Measurements from ENCODE around the gene STARD7.
"Not testable (repeated sequence)": the region's sequence is repeated elsewhere in the genome, so short reads cannot be mapped to it uniquely, and the experiment has no call there.

STARD7 gene

DNA sequence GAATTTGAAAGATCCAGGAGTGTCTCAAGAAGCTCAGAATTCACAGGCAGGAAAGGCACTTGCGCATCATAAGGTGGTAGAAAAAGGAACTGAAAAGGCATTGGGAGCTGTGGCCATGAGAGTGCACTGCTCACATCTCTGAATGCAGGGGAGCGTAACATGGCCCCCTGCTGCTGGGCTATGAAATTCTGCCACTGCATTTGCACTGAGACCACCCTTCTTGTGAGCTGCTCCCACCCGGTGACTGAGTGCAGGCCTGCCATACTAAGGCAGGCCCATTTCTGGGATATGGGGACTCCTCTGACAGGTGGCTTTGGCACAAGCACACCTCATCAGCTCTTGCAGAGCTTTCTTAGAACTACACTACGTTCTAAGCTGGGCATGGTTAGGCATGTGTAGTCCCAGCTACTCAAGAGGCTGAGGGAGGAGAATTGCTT is 25.3 kb upstream of the STARD7 start:
- DNase-seq = no peak

DNA sequence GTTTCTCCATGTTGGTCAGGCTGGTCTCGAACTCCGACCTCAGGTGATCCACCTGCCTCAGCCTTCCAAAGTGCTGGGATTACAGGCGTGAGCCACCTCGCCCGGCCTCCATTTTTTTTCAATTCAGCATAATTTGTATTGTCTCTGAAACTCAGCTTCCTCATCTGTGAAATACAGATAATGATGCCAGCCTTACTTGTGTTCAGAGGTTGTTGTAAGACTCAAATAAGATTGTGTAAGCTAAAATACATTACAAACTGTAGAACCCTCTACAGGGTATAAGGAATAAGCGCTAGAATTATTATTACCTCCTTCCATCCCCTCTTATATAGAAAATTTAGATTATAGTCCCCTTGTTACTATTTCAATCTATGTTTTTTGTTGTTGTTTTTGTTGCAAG is 24.8 kb upstream of the STARD7 start:
- DNase-seq = no peak

DNA sequence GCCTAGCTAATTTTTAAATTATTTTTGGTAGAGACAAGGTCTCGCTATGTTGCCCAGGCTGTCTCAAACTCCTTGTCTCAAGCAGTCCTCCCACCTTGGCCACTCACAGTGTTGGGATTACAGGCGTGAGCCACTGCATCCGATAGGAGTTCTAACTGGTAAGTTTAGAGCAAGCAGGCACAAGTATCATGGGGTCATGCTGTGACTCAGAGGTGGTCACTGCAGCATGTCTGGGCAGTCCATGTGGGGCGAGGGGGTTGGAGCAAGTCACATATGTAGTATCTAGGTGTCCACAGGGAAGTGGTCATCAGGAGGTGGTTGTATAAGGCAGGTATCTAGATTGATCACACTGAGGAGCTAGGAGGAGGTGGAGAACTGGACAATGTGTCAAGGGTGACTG is 22.7 kb upstream of the STARD7 start:
- DNase-seq = no peak

DNA sequence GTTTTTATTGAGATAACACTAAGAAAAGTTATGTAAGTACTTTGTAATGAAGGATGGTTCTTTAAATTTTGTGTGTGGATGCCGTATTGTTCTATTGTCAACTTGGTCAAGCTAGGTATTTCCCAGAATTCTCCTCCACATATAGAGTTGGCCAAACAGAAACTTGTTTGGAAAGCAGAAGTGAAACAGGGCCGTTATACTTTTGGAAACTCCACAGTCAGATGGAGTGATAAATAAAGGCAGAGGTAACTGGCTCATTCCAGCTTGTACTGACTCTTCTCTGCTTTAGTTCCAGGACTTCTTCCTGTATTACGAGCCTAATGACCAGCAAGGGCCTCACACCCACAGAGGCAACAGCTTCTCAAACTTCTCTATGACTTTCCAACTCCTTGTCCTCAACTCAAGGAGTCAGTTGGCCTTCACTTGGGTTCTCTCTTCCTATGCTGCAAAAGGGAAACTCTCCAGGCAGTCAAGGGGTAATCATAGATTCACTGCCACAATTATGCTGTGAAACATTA is 16.4 kb upstream of the STARD7 start:
- no peak for DNase-seq

DNA sequence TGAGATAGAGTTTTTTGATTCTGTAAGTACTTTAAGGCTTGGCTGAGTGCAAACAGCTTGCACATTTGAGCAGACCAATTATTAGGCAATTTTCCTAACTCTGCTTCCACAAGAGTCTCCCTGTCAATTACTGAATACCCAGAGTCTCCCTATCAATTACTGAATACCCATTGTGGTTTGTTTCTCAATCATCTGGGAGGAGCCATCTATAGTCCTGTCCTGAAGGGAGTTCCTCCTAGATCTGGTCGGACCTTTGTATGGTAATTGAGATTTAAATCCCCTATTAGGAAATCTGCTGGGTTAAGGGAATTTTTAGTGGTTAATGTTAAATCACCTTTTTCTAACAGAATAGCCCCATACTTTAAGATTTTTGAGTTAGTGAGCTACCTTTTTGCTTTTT is 12.5 kb upstream of the STARD7 start:
- not testable (repeated sequence) for DNase-seq

DNA sequence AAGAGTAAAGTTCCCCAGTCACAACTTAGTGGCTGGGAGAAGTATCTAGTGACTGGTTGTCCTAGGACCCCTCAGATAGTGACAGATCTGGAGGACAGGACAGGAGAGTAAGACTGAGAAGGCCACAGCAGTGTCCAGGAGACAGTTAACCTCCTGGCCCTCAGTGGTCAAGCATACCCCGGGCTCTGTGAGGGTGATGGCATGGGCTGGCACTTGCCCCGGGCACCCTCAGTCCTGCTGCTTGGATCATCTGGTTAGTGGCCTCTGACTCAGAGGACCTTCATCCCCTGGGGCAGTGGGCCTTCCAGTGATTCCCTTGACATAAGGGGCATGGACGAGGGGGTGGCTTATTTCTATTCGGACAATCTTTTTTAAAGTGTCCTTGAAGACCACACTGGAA is 11.3 kb upstream of the STARD7 start:
- not testable (repeated sequence) for DNase-seq

DNA sequence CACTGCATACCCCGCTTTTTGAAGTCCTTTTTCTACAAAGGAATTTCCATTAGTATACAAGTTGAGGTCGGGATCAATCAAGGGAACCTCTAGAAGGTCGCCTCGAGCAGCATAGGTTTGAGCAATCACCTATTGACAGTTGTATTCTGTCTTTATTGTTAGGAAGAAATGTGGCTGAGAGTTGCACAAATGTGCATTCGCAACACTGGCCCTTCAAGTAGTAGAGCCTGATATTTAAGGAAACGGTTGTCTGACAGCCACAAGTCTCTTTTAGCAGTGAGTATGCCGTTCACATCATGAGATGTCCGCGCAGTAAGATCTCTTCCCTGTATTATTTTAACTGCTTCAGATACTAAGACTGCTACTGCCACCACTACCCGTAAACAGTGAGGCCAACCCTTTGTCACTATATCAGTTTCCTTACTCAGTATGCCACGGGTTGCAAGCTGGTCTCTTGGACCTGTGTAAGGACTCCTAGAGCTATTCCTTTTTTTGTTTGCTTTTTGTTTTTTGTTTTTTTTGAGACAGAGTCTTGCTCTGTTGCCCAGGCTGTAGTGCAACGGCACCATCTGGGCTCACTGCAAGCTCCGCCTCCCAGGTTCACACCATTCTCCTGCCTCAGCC is 10.0 kb upstream of the STARD7 start:
- DNase-seq = no peak

DNA sequence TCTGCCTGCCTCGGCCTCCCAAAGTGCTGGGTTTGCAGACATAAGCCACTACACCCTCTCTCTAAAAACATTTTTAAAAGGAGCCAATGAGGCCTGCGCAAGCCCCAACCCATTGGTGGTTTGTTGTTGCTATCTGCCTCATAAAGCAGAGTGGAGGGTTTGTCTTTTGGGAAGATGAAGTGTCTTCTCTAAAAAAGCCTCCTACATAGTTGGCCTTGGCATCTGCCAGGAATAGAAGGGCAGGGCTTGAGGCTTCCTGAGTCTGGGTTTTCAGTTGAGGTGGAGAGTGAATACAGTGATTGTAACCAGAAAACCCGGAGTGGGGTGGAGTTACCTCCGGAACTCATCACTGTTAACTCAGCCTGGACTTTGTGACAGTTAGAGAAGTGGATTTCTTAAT is 5.9 kb upstream of the STARD7 start:
- DNase-seq = no peak

DNA sequence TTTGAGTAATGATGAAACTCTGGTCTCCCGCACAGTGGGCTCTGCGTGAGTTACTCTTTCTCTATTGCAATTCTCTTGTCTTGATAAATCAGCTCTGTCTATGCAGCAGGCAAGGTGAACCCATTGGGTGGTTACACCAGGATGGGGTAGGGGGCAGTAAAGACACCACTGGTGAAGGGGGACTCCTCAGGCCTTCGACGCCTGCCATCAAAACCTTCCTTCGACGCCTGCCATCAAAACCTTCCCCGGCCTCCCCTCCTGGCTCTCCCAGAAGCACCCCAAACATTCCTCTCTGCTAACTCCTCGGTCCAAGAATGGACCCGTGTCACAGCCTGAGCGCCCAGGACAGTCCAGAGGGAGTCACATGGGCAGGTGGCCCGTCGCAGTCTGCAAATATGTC is 4.8 kb upstream of the STARD7 start:
- no peak for DNase-seq

DNA sequence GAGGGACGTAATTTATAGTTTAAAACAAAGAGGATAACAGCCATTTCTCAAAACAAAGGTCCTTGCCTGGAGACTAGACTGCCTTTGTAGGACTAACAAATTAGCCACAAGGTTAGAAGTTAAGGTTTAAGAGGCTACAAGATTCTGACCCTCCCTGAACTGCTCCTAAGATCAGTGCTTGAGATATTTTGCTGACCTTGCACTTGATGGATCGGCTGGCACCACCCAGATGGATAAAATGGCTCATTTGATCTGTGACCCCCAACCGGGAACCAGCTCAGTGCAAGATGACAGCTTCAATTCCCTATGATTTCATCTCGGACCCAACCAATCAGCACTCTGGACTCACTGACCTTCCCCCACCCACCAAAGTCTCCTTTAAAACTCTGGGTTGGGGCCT is 3.7 kb upstream of the STARD7 start:
- no peak for DNase-seq

DNA sequence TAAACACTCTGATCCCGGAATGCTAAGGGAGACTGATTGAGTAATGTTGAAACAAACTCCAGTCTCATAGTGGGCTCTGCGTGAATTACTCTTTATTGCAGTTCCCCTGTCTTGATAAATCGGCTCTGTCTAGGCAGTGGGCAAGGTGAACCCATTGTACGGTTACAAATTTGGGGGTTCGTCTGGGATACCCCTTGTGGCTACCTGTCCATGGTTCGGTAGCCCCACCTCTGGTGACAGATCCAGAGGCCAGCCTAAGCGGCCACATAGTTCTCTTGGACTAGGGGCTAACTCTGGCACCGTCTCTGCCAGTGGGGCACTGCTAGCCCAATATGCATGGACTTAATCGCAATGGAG is 1.1 kb upstream of the STARD7 start:
- DNase-seq = no peak

DNA sequence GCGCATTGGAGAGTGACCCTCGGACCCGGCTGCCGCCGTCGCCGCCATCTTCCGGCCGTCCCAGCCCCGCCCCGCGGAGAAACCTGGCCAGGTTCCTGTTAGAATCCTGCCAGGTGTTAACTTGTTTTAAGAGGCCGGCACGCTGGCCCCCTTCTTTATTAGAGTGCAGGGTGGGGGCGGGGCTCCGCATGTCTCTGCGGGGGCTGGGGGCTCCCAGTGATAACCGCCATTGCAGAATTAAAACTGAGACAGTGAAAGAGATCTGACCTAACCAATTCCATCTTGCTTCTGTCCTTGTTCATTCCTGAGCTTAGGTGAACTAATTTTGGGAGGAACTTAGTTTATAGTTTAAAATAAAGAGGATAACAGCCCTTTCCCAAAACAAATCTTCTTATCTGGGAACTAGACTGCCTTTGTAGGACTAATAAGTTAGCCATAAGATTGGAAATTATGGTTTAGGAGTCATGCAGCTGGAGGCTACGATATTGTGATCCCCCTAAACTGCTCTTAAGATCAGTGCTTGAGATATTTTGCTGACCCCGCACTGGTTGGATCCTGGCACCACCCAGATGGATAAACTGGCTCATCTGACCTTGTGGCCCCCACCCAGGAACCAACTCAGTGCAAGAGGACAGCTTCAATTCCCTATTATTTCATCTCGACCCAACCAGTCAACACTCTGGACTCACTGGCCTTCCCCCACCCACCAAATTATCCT is 543 bp upstream of the STARD7 start:
- DNase-seq = peak; percentile 6

DNA sequence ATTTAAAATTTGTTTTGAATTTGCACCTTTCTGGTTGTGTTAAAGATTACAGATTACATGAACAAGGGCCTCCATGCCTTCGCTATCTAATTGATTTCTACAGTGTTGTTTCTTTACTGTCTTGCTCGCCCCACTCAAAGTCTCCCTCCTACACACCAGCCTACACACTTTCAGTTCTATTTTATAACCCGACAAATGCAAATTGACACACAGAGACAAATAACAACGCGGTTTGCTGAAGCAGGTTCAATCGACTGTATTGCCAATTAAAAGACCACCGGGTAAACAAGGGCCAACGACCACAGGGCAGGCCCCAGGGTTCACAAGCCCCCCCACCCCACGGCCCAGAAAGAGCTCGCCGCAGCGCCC is 869 bp downstream of the STARD7 start:
- DNase-seq = no peak

DNA sequence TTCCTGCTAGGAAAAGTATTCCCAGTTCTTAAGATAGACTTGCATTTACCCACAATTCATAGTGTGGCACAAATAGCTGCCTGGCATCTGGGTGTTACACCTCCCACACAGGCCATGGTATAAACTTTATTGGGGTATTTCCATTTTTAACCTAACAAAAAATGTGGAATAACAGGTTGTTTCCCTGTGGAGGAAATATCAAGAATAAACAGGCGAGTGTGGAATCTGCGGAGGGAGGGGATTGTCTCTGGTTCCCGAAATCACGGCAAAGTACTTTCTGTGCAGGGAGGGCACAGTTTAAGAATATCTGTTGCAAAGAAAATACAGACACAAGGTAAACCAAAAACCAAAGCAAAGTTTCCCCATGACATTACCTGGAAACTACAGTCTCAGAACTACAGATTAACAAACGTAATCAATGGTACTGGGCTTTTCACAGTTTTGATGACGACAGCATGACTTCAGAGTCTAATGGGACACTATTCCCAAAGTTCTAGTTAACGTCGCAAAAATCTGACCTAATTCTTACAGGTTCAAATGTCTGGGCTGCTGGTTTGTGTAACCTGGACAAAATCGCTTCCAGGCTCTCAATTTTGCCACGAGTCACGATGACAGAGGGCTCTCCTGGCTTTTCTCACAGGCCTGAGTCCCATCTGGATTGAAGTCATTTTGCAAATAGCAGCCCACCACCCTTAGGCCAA is 1.4 kb downstream of the STARD7 start:
- DNase-seq = no peak

DNA sequence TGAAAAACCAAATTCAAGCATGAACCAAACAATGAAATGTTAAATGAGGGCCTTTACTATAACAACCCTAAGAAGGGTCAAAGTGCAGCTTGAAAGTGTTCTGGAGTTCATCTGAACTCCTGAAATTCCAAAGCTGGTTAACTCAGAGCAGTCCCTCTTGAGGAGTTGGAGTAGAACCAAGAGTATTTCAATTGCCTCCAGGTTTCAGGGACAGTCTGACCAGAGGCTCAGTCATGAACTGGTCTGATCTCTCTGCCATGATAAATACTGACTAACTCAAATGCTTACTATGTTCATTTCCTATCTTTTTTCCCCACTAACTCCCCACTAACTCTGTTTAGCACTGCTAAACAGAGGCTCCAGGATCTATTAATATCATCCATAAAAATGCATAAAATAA is 2.7 kb downstream of the STARD7 start:
- DNase-seq = no peak

DNA sequence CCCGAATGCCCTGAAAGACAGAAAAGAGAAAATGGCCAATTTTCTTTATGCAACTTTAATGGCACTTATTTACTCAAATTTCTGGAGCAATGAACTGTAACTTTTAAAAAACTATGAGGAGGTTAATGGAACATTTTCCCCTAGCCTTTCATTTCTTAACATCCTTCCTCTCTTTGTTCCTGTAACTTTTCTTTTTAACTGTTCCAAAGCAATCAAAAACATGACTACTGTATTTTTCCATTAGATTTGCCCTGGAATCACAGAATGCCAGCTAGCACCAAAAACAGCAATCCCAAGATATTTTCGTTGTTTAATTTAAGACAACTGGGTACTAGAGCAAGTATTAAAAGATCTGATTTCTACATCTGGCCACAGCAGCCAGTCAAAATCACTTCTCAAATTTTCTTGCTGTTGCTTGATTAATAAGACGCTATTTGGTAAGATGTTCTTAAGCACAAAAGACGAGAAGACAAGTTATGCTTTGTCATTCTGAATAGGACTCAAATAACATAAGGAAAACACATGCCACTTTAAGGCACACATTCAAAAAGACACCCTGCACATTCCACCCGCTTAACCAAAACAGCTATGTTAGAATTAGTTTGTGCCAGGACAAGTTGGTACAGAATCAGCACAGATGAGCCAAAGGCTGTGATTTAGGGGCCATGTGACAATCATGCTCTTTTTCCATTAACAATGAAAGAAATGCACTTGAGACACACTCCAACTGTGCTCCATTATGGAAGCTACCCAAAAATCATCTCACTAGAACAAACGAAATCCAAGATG is 3.6 kb downstream of the STARD7 start:
- DNase-seq = no peak

DNA sequence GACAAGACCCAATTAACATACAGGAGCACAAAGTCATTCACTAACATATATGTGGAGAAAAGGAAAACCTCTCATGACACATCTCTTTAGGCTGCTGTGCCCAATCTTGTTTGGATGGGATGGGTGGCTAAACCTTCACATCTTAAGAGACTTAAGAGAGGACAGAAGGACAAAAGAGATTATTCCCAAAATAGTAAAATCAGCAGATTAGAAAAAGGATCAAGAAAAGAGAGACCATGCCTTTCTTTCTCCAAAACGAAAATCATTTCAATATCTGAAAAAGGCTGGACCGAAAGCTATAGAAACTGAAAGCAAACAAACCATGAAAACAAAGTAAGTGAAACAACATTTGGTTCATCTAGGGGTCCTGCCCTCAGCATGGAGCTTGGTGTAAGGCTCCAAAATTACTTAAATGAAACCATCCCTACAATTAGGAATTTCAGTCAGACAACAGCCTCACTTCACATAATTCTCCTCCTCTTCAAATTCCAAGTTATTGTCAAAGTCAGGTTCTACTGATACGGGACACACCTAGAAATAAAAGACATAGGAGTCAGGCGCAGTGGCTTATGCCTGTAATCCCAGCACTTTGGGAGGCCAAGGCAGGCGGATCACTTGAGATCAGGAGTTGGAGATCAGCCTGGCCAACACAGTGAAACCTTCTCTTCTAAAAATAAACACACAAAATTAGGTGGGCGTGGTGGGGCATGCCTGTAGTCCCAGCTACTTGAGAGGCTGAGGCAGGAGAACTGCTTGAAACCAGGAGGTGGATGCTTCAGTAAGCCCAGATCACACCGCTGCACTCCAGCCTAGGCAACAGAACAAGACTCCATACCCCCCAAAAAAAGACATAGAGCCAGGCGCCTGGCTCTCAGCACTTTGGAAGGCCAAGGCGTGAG is 5.2 kb downstream of the STARD7 start:
- DNase-seq = no peak

DNA sequence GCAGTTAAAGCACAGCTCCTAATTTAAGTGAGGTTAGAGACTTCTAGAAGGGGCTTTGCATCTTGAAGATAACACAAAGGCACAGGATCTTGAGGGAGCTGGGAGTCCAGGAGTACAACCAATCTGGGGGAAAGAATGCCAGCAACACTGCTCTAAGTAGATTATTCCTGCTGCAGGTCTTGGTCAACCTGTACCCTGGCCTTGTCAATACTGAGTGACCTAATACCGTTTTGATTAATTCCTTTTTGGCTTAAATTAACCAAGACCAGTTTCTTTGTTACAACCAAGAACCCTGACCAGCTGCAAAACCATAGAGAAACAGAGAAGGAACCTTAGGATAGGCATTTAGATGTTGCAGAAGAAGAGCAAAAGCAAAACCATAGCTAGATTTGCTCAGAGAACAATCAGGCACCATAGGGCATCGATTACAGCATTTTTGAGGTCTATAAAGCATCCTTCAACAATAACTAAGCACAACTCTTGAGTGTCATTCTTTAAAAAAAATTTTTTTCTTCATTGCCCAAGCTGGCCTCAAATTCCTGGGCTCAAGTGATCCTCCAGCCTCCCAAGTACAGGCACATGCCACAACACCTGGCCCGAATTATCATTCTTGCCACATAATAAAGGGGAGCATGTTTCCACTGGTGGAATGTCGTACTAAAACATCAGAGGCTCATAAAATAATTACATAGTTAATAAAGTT is 6.3 kb downstream of the STARD7 start:
- DNase-seq = no peak

DNA sequence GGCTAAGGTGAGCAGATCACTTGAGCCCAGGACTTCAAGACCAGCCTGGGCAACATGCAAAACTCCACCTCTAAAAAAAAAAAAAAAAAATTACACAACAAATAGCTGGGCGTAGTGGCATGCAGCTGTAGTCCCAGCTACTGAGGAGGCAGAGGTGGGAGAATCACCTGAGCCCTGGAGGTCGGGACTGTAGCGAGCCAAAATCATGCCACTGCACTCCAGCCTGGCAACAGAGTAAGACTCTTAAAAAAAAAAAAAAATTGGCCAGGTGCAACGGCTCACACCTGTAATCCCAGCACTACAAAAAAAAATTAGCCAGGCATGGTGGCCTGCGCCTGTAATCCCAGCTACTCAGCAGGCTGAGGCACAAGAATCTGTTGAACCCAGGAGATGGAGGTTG is 7.3 kb downstream of the STARD7 start:
- DNase-seq = no peak

DNA sequence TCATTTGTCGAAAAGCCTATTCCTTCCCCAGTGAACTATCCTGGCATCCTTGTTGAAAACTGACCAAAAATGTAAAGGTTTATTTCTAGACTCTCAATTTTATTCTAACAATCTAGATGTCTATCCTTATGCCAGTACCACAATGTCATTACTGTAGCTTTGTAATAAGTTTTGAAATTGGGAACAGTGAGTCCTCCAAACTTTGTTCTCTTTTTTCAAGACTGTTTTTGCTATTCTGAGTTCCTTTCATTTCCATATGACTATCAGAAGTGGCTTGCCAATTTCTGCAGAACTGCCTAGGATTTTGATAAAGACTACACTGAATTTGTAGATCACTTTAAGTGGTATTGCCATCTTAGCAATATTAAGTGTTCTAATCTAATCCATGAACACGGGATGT is 9.7 kb downstream of the STARD7 start:
- DNase-seq = no peak

DNA sequence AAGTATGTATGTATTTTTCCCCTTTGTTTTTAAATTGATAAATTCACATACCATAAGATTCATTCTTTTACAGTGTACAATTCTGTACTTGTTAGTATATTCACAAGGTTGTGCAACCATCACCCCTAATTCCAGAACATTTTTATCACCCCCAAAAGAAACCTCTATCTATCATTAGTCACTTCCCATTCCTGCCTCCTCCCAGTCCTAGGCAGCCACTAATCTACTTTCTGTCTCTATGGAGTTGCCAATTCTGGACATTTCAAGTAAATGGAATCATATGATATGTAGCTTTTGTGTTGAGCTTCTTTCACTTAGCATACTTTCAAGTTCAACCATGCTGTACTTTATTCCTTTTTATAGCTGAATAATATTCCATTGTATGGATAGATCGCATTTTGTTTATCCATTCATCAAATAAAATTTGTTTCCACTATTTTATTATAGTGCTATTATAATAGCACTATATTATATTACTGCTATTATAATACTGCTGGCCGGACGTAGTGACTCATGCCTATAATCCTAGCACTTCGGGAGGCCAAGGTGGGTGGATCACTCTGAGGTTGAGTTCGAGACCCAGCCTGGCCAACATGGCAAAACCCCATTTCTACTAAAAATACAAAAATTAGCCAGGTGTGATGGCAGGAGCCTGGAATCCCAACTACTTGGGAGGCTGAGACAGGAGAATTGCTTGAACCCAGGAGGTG is 10.9 kb downstream of the STARD7 start:
- no peak for DNase-seq

All from stimulated activated CD4-positive, alpha-beta T cell treated with anti-CD3 and anti-CD28 coated beads, Interleukin-15, amount 100 ng/mL, for 24 hours (primary cell).